ENCODE results near the gene TTLL6.

GRCh38 chr17:48727415-48728175 lies 89.4 kb downstream of the TTLL6 start:
- no peak for TF ChIP-seq CTCF (IDR thresholded peaks at IDR 0.05)
- TF ChIP-seq POLR2A (IDR thresholded peaks at IDR 0.05; ENCODE audit: low read depth) = no peak
- no peak for TF ChIP-seq EP300 (IDR thresholded peaks at IDR 0.05)
- no peak for TF ChIP-seq POLR2AphosphoS5 (IDR thresholded peaks at IDR 0.05)

Measured in esophagus muscularis mucosa (tissue), 4 donors.